ENCODE measurements around the gene SNIP1. TPM values are rescaled to one million over a fixed set of nuclear protein-coding genes. Genes with fewer than 3 reads are reported as not detected.
"Not testable (repeated sequence)": the region's sequence is repeated elsewhere in the genome, so short reads cannot be mapped to it uniquely, and the experiment has no call there.

Gene SNIP1
- total RNA-seq, 1 donor from 2014 or later, result 19.3 TPM

DNA sequence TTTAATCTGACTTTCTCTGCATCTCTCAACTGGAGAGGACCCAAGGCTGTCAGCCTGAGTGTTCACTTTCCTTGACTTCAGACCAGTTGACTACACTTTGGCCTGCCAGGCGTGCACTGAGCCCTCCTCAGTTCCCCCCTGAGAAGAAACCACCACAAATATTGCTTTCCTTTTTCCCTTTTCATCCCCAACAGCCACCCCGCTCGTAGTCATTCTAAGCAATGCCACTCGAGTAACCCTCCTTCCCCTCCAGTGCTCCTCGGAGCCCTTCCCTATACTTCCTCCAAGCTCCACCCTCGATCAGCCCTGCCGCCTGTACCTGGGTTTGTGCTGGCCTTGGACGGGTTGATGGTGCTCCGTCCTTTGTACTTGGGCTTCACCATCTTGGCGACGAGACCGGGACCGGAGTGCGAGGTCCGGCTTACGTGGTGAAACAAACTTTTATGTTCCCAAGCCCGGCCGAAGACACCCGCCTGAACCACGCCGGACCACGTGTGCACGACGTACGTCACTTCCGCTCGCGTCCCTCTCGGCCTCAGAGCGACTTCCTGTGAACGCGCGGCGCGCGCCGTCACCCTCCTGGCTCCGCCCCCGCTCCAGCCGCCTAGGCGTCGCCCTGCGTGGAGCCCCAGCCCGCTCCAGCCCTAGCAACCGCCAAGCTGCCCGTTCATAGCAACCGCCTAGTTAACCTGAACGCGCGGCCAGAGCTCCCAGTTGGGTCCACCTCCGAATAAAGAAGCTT is 41.5 kb upstream of the SNIP1 start, which contains the start of gene GNL2:
TSS of gene GNL2 (minus strand) at position 498 of the 742 bp plus-strand sequence. CDS start at position 383, 115 bp downstream.
- DNase-seq (ENCODE audit: low read depth), result peak; percentile 81
- TF ChIP-seq, protein P1, sequence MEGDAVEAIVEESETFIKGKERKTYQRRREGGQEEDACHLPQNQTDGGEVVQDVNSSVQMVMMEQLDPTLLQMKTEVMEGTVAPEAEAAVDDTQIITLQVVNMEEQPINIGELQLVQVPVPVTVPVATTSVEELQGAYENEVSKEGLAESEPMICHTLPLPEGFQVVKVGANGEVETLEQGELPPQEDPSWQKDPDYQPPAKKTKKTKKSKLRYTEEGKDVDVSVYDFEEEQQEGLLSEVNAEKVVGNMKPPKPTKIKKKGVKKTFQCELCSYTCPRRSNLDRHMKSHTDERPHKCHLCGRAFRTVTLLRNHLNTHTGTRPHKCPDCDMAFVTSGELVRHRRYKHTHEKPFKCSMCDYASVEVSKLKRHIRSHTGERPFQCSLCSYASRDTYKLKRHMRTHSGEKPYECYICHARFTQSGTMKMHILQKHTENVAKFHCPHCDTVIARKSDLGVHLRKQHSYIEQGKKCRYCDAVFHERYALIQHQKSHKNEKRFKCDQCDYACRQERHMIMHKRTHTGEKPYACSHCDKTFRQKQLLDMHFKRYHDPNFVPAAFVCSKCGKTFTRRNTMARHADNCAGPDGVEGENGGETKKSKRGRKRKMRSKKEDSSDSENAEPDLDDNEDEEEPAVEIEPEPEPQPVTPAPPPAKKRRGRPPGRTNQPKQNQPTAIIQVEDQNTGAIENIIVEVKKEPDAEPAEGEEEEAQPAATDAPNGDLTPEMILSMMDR (IDR thresholded peaks at IDR 0.05; ENCODE audit: insufficient read depth, low read length, poor library complexity, severe bottlenecking), result no peak
- Histone ChIP-seq H3K27me3 (ENCODE audit: control insufficient read depth, insufficient read depth, low read length) (no peaks in the 10 kb centered on the region), H3K36me3 (ENCODE audit: control insufficient read depth, insufficient read depth, low read length) (peaks cover 2% of the 10 kb centered on the region), H3K4me3 (ENCODE audit: low read depth, low read length) (peak within 1 kb of the TSS; percentile 85)

DNA sequence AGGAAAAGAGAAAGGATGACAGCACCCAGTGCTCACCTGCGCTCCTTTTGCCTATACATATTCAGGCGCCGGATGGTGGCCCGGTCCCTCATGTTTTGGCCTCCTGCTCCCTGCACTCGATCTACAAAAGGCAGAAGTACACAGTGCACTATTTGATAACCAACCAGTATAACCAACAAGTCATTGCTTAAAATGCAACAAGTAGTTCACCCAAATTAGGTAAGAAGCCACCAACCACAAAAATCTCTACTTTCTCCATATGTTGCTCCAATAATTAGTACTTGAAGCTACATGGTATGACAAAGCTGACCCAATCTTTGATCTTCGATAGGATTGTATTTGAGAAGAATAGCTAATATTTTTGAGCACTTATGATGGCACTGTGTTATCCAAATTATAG is 39.6 kb upstream of the SNIP1 start:
- Histone ChIP-seq H3K27me3 (ENCODE audit: control insufficient read depth, insufficient read depth, low read length) (no peaks in the 10 kb centered on the region), H3K36me3 (ENCODE audit: control insufficient read depth, insufficient read depth, low read length) (peaks cover 2% of the 10 kb centered on the region), H3K4me3 (ENCODE audit: low read depth, low read length) (no peak overlapping the region)
- no peak for DNase-seq (ENCODE audit: low read depth)
- TF ChIP-seq, protein P1 (IDR thresholded peaks at IDR 0.05; ENCODE audit: insufficient read depth, low read length, poor library complexity, severe bottlenecking), result no peak

DNA sequence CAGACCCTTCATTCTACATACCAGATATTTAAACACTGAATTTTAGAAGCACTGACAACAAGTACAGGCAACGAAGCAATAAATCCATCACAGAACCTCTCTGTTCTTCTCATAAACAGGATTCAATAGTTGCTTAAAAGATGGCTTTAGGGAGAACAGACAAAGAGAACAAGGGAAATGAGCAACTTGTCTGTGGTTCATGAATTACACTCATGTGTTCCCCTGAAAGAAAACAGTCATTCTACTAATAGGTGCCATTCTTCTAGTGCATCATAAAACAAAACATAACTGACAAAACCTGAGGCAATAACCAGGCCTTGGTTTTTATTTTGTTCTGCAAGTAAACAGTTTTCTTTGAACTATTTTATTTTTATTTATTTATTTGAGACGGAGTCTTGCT is 34.8 kb upstream of the SNIP1 start:
- TF ChIP-seq, protein P1 (IDR thresholded peaks at IDR 0.05; ENCODE audit: insufficient read depth, low read length, poor library complexity, severe bottlenecking), result no peak
- Histone ChIP-seq H3K27me3 (ENCODE audit: control insufficient read depth, insufficient read depth, low read length) (no peaks in the 10 kb centered on the region), H3K4me3 (ENCODE audit: low read depth, low read length) (no peak overlapping the region), H3K36me3 (ENCODE audit: control insufficient read depth, insufficient read depth, low read length) (peaks cover 2% of the 10 kb centered on the region)
- DNase-seq (ENCODE audit: low read depth), result no peak

DNA sequence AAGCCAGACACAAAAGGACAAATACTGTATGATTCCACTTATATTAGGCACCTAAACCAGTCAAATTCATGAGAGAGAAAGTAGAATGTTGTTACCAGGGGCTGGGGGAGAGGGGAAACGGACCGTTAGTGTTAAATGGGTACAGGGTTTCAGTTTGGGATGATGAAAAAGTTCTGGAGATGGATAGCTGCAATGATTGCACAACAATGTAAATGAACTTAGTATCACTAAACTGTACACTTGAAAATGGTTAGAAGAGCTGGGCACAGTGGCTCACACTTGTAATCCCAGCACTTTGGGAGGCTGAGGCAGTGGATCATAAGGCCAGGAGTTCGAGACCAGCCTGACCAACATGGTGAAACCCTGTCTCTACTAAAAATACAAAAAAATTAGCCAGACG is 30.5 kb upstream of the SNIP1 start:
- H3K27me3 ChIP-seq (ENCODE audit: control insufficient read depth, insufficient read depth, low read length); H3K4me3 ChIP-seq (ENCODE audit: low read depth, low read length); H3K36me3 ChIP-seq (ENCODE audit: control insufficient read depth, insufficient read depth, low read length); DNase-seq (ENCODE audit: low read depth): not testable (repeated sequence)

DNA sequence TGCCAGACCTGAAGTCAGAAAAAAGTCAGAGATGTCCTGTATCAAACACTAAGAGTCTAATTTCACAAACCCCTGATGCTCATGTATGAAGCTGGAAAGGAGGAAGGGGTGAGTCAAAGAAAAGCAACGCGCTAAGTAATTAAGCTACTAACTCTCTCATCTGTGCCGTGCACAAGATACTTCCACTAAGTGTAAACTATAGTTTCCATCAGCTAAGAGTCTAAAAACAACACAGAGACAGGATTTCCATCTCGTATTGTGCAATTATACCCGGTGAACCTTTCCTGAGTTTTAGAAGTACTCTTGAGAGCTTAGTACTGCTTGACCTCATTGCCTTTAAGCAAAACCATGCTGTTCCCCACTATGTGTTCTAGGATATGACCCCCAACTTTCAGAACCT is 21.6 kb upstream of the SNIP1 start:
- Histone ChIP-seq H3K4me3 (ENCODE audit: low read depth, low read length) (no peak overlapping the region), H3K27me3 (ENCODE audit: control insufficient read depth, insufficient read depth, low read length) (no peaks in the 10 kb centered on the region), H3K36me3 (ENCODE audit: control insufficient read depth, insufficient read depth, low read length) (no peaks in the 10 kb centered on the region)
- TF ChIP-seq, protein P1 (IDR thresholded peaks at IDR 0.05; ENCODE audit: insufficient read depth, low read length, poor library complexity, severe bottlenecking), result no peak
- no peak for DNase-seq (ENCODE audit: low read depth)

DNA sequence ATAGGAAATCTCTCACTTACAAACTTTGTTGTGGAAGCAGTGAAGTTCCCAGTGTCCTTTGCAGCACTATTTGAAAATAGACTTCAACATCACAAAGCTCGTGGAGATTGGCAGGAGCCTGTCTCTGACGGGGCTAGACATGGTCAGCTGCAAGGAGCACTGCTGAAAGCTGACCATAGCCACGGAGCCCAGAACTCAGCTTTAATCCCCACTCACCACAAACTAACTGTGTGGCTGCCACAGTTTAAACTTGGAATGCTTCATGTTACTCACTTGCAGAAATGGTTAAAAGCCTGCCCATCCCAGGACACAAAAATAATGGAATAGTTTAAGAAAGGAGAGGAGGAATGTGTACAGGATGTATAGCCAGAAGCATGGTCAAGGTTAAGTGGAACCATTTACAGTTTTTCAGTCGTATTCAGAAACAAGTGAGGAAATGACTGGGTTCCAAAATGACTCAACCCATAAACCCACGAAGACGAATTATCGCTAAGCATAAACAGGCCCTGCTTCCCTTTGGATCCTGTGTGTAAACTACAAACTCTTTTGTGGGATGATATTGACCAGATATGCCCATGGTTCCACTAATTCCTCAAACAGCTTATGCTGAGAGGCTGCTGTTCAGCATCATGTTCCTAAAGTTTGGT is 20.9 kb upstream of the SNIP1 start:
- TF ChIP-seq, protein P1 (IDR thresholded peaks at IDR 0.05; ENCODE audit: insufficient read depth, low read length, poor library complexity, severe bottlenecking), result no peak
- Histone ChIP-seq H3K36me3 (ENCODE audit: control insufficient read depth, insufficient read depth, low read length) (no peaks in the 10 kb centered on the region), H3K4me3 (ENCODE audit: low read depth, low read length) (no peak overlapping the region), H3K27me3 (ENCODE audit: control insufficient read depth, insufficient read depth, low read length) (no peaks in the 10 kb centered on the region)
- DNase-seq (ENCODE audit: low read depth), result no peak

All from kidney epithelial cell (primary cell).